ENCODE measurements around the gene LRR1.
"Not testable (repeated sequence)": the region's sequence is repeated elsewhere in the genome, so short reads cannot be mapped to it uniquely, and the experiment has no call there.

Gene LRR1

DNA sequence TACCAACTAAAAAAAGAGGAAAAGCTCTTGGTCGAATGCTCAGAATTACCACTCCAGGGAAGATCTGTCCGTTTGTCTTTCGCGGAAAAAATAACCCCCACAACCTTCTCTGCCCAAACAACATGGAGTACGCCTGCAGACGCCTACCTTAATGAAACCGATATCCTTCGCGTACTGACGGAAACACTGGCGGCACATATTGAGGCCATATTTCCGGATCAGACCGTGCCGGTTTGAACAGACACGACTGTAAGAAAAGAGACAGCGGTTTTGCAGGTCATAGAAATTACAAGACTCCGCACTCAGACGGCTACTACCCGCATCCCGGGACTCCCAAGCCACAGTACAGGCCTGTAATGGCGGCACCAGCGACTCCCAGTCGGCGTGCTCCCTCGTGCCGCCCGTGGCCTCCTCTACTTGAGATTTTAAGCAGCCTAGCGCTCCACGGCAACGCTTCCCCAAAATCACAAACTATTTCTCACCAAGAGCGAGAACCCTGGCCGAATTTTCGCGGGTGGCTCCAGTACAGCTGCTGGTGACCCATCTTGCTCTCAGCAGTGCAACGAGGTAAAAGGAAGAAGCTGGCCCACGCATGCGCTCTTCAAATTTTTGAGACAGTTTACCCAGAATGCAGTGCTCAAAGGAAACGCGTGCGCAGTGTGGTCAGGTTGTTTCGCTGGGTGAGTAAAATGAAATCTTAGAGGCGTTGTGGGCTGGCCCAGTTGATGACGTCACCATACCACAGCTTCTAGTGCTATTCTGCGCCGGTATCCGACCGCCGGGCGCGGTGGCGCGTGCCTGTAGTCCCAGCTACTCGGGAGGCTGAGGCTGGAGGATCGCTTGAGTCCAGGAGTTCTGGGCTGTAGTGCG lies 12.7 kb upstream of the LRR1 start, which contains the start of gene RPS29:
TSS of gene RPS29 (minus strand) at position 578 of the 870 bp plus-strand sequence. CDS start at position 544, 34 bp downstream.
- DNase-seq (ENCODE audit: low spot score): peak; percentile 56

DNA sequence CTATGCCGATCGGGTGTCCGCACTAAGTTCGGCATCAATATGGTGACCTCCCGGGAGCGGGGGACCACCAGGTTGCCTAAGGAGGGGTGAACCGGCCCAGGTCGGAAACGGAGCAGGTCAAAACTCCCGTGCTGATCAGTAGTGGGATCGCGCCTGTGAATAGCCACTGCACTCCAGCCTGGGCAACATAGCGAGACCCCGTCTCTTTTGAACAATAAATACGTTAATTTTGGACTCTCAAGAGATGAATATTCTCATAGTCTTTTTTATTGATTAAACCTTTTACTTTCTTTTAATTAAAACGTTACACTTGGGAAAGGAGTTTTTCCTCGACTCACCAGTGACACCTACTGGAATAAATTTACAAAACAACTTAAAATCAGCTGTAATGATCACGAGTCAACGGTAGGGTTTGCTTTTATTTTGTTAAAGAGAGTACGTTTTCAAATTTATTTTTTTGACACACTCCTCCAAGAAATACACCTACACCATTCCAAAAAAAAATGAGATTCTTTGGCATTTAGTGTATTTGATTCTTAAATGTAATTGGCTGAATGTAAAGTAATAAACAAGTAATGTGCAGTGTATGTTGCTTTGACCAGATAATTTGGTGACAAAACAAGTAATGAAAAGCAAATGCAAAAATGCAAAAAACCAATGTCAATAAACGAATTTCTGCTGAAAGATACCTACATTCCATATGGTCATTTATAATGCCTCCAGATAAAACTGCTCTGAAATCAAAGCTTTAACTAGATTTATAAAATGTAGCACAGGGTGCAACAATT lies 11.9 kb upstream of the LRR1 start:
- no peak for DNase-seq (ENCODE audit: low spot score)

DNA sequence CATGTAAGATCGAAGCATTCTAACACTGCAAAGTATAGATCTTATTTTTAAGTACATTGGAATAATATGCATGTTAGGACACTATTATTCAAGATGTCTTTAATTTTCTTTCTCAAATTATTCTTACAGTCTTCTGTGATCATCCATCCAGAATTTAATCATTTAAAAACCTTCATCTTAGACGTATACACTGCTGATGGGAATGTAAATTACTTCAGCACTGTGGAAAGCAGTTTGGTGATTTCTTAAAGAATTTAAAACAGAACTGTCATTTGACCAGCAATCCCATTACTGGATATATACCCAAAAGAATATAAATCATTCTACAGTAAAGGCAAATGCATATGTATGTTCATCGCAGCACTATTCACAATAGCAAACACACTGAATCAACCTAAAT lies 9.4 kb upstream of the LRR1 start:
- no peak for DNase-seq (ENCODE audit: low spot score)

DNA sequence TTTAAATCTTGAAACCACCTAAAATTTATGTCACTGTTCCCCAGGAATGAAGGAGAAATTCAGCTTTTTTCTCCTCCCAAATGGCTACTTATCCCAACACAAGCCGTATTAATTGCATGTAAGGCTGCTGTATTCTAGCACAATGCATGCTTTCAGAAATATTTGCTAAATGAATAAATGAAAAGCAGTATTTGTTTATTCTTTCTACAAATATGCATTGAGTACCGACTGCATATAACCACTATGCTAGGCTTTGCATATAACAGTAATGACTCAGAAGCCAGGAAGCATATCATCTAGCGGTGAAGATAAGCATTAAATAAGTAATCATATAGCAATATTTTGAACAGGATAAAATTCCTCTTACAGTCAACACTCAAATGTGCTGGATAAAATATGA lies 5.7 kb upstream of the LRR1 start:
- no peak for DNase-seq (ENCODE audit: low spot score)

DNA sequence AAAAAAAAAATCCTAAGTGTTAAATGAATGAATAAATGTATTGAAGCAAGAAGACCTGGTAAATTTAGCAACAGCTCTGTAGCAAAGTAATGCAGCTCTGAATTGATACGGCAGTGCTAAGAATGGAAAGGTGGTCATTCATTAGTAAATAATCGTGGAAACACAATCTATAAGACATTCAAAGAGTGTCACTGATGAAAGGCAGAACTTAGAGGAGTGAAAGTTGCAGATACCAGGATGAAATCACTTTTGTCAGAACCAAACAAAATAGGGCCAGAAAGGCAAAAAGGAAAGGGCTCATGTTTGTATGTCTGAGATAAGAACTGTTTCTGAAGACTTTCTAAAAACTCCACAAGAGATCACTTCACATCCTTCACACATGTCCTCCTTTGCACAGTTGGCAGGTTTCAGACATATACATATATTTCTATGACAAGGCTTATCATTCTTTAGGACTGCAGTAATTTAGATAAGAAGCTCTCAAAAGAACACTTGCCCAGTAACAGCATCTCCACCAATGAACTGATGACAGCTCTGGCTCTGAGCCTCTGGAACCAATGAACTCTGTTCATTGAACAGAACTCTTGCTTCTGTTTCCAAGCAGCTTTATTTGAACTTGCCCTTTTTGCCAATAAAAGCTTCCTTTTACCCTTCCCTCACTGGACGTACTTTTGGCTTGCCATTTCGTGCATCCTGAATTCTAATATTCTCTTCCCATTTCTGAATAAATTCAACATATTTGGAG lies 4.2 kb upstream of the LRR1 start:
- DNase-seq (ENCODE audit: low spot score): no peak

DNA sequence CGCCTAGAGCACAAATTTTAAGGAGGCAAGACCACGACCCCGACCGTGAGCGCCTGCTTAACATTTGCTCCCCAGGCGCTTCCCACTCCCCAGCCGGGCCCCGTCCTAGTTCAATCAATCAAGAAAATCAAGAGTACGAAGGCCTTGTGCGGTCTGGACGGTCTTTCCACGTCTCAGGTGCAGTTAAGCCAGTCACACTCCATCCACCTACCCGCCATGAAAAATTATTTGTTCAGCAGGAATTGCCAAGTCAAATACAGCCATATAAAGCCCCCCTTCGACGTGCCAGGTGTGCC lies 603 bp upstream of the LRR1 start:
- DNase-seq (ENCODE audit: low spot score): no peak

DNA sequence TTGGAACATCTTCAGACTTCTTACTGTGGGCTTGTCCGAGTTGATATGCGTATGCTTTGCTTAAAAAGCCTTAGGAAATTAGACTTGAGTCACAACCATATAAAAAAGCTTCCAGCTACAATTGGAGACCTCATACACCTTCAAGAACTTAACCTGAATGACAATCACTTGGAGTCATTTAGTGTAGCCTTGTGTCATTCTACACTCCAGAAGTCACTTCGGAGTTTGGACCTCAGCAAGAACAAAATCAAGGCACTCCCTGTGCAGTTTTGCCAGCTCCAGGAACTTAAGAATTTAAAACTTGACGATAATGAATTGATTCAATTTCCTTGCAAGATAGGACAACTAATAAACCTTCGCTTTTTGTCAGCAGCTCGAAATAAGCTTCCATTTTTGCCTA lies 8.8 kb downstream of the LRR1 start:
- DNase-seq (ENCODE audit: low spot score): no peak

DNA sequence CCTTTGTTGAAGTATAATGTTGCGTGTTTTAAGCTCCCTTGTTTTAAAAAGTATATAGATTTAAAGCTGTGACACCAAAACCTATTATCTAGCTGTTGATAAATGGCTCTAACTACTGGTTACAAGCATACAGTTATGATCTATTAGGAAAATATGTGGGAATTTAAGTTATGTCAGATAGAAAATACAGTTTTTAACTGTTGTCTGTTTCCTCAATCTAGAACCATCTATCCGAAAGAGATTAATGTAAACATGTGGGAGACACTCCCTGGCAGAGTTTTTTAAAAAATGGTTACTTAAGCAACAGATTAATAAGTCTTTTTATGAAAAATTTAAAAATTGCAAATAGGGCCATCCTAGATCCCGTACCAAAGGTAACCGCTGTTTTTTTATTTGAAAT lies 13.5 kb downstream of the LRR1 start:
- DNase-seq (ENCODE audit: low spot score): no peak

DNA sequence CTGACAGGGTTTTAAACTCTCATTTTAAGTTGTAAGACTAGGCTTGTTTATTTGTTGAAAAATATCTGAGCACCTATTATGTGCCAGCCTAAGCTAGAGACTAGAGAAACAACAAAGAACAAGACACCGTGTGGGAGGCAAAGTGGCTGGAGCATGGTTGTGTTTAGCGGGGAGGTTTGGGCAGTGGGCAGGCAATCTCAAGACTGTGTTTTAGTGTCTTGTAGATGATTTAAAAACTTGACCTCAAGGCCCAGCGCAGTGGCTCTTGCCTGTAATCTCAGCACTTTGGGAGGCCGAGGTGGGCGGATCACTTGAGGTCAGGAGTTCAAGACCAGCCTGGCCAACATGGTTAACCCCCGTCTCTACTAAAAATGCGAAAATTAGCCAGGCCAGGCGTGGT lies 13.9 kb downstream of the LRR1 start:
- no peak for DNase-seq (ENCODE audit: low spot score)

DNA sequence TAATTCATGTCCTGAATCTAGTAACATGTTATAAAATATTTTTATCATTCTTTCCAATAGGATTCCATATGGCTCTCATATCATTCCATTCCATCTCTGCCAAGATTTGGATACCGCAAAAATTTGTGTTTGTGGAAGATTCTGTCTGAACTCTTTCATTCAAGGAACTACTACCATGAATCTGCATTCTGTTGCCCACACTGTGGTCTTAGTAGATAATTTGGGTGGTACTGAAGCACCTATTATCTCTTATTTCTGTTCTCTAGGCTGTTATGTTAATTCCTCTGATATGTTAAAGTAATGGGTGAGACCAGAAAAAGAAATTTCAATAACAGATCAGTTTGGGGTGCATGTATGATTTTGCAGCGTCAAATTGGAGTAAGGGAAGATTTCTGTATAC lies 15.5 kb downstream of the LRR1 start:
- no peak for DNase-seq (ENCODE audit: low spot score)

DNA sequence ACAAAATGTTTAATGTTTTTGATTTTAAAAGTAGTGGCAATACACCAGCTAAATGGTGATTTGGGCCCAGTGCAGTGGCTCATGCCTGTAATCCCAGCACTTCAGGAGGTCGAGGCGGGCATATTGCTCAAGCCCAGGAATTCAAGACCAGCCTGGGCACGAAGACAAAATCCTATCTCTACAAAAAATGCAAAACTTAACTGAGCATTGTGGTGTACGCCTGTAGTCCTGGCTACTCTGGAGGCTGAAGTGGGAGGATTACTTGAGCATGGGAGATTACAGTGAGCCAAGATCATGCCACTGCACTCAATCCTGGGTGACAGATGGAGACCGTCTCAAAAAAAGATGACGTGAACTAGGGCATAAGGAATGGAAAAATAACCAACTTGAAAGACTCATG lies 17.0 kb downstream of the LRR1 start:
- DNase-seq (ENCODE audit: low spot score): no peak

DNA sequence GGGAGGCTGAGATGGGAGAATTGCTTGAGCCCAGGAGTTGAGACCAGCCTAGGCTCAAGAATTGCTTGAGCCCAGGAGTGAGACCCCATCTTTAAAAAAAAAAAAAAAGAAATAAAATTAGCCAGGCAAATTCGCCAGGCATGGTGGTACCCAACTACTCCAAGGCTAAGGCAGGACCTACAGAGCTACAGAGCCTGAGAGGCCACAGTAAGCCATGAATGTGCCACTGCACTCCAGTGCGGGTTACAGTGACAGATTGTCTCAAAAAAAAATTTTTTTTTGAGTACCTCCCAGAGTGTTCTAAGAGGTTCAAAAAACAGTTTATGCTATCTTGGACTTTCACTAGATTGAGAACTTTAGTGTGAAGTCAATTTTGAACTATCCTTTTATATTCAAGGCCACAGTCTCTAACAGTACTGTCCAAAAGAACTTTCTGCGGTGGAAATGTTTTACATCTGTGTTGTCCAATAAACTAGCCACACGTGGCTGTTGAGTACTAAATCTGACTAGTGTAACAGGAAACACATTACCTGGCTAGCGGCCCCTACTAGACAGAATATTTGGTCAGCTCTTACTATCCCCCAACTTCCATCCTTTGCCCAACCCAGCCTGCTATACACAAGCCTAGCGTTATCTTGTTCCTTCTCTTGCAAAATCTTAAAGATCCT lies 19.2 kb downstream of the LRR1 start:
- DNase-seq (ENCODE audit: low spot score): no peak

DNA sequence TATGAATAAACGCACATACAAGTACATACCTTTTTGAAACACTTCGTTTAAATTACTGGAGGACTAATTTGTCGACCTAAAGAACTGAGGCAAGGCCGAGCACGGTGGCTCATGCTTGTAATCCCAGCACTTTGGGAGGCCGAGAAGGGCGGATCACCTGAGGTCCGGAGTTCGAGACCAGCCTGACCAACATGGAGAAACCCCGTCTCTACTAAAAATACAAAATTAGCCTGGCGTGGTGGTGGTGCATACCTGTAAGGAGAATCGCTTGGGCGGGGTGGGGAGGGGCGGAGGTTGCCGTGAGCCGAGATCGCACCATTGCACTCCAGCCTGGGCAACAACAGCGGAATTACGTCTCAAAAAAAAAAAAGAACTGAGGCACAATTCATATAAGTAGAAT lies 20.5 kb downstream of the LRR1 start:
- DNase-seq (ENCODE audit: low spot score): not testable (repeated sequence)

DNA sequence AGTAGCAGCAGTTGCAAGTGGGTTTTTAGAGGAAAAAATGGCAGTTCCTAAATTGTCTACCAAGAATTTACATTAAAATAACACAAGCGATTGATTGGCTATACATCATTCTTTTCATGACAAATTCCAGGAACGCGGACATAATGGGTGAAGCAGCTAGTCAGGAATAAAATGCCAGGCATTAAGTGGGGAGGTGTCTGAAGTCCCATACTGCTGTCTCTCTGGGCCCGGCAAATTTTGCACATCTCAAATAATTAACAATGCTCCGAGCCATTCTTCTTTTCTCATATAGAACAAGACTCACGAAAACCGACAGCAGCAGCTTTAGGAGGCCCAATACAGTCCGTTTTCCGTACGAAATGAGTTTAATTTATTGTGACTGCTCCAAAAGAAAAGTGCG lies 21.0 kb downstream of the LRR1 start:
- DNase-seq (ENCODE audit: low spot score): no peak

DNA sequence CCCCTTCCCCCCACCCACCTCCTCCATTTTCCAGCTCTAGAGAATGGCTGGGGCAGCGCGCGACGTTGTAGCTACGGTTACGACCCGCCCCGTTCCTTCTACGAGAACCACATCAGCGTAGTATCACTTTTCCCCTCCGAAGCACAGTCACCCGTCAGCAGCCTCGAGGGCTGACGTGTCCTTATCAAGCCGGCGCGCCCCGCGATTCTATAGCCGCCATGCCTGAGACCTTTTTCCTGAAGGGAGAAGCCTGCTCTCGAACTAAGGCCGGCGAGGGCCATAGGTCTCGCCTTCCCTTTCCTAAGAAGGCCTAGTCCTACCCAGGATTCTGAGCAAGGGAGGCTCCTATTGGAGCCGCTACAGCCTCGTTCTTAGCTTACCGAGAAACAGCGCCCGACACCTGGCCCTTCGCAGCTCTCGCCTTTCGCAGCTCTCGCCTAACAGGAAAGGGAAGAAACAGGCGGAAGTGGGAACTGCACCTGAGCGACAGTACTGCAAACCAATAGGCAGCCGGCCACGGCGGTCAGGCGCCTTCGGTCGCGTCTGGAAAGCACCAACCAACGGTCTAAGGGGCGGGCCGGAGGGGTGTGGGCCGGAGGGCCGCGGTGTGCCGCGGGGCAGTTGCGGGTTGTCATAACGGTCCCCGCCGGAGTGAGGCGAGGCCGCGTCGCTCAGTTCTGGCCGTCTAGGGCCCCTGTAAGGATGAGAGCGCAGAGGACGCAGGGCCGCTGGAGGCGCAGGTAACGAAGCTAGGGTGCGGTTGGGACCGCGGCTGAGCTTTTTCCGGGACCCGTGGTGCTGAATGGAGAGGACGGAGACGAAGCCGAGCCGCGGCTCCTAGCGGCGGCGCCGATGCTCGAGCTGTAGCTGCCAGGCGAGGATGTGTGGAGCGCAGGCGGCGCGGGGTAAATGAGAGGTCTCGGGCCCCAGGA lies 21.7 kb downstream of the LRR1 start, which contains the start of the genes MGAT2 and RPL36AL:
TSS of gene MGAT2 (plus strand) at position 618 of the 932 bp plus-strand sequence. CDS start 470 bp downstream, outside the sequence.
TSS of gene RPL36AL (minus strand) at position 445 of the 932 bp plus-strand sequence. CDS start 1,522 bp downstream, outside the sequence.
- DNase-seq (ENCODE audit: low spot score): peak; percentile 91

DNA sequence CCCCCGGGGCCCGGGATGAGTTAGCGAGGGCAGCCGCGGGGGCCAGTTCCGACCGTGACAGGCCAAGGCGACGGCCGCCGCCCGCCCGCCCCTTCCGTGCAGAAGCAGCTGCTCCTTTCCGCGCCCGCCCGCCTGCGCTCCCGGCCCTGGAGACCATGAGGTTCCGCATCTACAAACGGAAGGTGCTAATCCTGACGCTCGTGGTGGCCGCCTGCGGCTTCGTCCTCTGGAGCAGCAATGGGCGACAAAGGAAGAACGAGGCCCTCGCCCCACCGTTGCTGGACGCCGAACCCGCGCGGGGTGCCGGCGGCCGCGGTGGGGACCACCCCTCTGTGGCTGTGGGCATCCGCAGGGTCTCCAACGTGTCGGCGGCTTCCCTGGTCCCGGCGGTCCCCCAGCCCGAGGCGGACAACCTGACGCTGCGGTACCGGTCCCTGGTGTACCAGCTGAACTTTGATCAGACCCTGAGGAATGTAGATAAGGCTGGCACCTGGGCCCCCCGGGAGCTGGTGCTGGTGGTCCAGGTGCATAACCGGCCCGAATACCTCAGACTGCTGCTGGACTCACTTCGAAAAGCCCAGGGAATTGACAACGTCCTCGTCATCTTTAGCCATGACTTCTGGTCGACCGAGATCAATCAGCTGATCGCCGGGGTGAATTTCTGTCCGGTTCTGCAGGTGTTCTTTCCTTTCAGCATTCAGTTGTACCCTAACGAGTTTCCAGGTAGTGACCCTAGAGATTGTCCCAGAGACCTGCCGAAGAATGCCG lies 22.6 kb downstream of the LRR1 start:
- no peak for DNase-seq (ENCODE audit: low spot score)

DNA sequence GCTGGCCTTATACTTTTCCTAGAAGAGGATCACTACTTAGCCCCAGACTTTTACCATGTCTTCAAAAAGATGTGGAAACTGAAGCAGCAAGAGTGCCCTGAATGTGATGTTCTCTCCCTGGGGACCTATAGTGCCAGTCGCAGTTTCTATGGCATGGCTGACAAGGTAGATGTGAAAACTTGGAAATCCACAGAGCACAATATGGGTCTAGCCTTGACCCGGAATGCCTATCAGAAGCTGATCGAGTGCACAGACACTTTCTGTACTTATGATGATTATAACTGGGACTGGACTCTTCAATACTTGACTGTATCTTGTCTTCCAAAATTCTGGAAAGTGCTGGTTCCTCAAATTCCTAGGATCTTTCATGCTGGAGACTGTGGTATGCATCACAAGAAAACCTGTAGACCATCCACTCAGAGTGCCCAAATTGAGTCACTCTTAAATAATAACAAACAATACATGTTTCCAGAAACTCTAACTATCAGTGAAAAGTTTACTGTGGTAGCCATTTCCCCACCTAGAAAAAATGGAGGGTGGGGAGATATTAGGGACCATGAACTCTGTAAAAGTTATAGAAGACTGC lies 23.4 kb downstream of the LRR1 start:
- DNase-seq (ENCODE audit: low spot score): no peak

DNA sequence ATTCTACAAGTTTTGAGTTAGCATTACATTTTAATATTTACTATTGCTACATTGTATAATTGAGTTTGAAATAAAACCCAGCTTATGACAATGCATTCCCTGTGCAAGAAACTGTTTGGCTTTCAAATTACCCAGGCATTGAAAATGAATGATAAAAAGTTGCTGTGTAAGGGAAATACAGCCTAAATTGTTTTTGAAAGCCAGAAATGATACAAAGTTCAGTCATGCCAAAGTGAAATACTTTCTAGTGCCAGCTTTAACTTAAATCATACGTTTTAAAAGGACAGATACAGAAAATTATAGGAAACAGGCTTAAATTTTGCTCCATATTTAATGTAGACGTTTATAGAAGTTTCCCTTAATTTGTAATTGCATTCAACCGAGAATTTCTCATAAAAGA lies 24.6 kb downstream of the LRR1 start:
- no peak for DNase-seq (ENCODE audit: low spot score)
